SK-N-SH (cell line): Measurements from ENCODE around the gene DNHD1.

Experiments used
- EP300 ChIP-seq, 2 experiments: IDR thresholded peaks; 2 replicates each; pipeline versions ENCODE4 v1.4.0 to v1.6.1; 2012; ENCODE audit warnings: borderline replicate concordance in 1 of 2, low read depth in 1 of 2, low read length in 1 of 2
- EZH2phosphoT487 ChIP-seq: fragments of 200-600 bp; sonication (generic); IDR thresholded peaks from 2 replicates; pipeline ENCODE4 v1.6.1; 2017; ENCODE audit warnings: low read depth, mixed run types, mild to moderate bottlenecking, antibody characterized with exemption, moderate library complexity, borderline replicate concordance
- GABPA ChIP-seq: IDR thresholded peaks from 2 replicates; pipeline ENCODE4 v1.4.0; 2012; ENCODE audit warnings: low read depth, mild to moderate bottlenecking
- JUND ChIP-seq: IDR thresholded peaks from 2 replicates; pipeline ENCODE4 v1.4.0; 2012
- POLR2AphosphoS5 ChIP-seq: IDR thresholded peaks from 2 replicates; pipeline ENCODE4 v1.6.1; 2012; ENCODE audit warnings: low read depth, low read length
- RXRA ChIP-seq: IDR thresholded peaks from 2 replicates; pipeline ENCODE4 v1.4.0; 2012; ENCODE audit warnings: low read depth, mild to moderate bottlenecking, borderline replicate concordance
- SIN3A ChIP-seq: IDR thresholded peaks from 2 replicates; pipeline ENCODE4 v1.6.1; 2012; ENCODE audit warnings: low read depth, mild to moderate bottlenecking, low read length, moderate library complexity, borderline replicate concordance
- TF ChIP-seq, protein P1 (sequence below): IDR thresholded peaks from 2 replicates; pipeline ENCODE4 v1.6.1; 2012; ENCODE audit warnings: mild to moderate bottlenecking, low read depth, low read length, moderate library complexity
- TF ChIP-seq, protein P2 (sequence below): fragments of 200-600 bp; sonication (generic); IDR thresholded peaks from 2 replicates; pipeline ENCODE4 v1.6.1; 2017; ENCODE audit warnings: antibody characterized with exemption, mild to moderate bottlenecking, moderate library complexity
- TF ChIP-seq, protein P3 (sequence below): fragments of 150-350 bp; IDR thresholded peaks from 2 replicates; pipeline ENCODE4 v1.6.1; 2016; ENCODE audit warnings: mild to moderate bottlenecking, low read depth, low read length
- TF ChIP-seq, protein P4 (sequence below): fragments of 150-350 bp; IDR thresholded peaks from 2 replicates; pipeline ENCODE4 v1.6.1; 2017; ENCODE audit warnings: antibody characterized with exemption, low read length, low read depth, borderline replicate concordance

DNA sequence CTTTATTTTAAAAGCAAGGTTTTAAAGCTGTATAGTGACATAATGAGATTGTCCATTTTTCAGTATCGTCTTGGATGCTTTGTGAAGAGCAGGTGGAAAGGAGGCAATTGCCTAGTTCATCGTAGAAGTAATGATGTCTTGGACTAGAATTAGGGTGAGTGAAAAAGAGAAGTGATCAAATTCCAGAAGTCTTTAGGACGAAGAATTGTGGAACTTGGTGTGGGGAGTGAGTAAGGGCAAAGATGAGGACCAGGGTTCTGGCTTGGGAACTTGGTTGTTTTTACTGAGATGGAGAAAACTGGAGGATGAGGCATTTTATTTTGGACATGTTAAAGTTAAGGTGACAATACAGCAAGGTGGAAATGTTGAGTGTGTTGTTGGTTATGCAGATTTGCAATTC lies 107.7 kb downstream of the DNHD1 start:
- no peak for TF ChIP-seq RXRA
- TF ChIP-seq, protein P1, sequence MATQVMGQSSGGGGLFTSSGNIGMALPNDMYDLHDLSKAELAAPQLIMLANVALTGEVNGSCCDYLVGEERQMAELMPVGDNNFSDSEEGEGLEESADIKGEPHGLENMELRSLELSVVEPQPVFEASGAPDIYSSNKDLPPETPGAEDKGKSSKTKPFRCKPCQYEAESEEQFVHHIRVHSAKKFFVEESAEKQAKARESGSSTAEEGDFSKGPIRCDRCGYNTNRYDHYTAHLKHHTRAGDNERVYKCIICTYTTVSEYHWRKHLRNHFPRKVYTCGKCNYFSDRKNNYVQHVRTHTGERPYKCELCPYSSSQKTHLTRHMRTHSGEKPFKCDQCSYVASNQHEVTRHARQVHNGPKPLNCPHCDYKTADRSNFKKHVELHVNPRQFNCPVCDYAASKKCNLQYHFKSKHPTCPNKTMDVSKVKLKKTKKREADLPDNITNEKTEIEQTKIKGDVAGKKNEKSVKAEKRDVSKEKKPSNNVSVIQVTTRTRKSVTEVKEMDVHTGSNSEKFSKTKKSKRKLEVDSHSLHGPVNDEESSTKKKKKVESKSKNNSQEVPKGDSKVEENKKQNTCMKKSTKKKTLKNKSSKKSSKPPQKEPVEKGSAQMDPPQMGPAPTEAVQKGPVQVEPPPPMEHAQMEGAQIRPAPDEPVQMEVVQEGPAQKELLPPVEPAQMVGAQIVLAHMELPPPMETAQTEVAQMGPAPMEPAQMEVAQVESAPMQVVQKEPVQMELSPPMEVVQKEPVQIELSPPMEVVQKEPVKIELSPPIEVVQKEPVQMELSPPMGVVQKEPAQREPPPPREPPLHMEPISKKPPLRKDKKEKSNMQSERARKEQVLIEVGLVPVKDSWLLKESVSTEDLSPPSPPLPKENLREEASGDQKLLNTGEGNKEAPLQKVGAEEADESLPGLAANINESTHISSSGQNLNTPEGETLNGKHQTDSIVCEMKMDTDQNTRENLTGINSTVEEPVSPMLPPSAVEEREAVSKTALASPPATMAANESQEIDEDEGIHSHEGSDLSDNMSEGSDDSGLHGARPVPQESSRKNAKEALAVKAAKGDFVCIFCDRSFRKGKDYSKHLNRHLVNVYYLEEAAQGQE: no peak
- no peak for TF ChIP-seq SIN3A
- TF ChIP-seq EP300 (IDR thresholded peaks at IDR 0.05; ENCODE audit: borderline replicate concordance in 1 of 2, low read depth in 1 of 2, low read length in 1 of 2): no peak
- no peak for TF ChIP-seq GABPA
- TF ChIP-seq, protein P2, sequence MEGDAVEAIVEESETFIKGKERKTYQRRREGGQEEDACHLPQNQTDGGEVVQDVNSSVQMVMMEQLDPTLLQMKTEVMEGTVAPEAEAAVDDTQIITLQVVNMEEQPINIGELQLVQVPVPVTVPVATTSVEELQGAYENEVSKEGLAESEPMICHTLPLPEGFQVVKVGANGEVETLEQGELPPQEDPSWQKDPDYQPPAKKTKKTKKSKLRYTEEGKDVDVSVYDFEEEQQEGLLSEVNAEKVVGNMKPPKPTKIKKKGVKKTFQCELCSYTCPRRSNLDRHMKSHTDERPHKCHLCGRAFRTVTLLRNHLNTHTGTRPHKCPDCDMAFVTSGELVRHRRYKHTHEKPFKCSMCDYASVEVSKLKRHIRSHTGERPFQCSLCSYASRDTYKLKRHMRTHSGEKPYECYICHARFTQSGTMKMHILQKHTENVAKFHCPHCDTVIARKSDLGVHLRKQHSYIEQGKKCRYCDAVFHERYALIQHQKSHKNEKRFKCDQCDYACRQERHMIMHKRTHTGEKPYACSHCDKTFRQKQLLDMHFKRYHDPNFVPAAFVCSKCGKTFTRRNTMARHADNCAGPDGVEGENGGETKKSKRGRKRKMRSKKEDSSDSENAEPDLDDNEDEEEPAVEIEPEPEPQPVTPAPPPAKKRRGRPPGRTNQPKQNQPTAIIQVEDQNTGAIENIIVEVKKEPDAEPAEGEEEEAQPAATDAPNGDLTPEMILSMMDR: no peak
- TF ChIP-seq, protein P3, sequence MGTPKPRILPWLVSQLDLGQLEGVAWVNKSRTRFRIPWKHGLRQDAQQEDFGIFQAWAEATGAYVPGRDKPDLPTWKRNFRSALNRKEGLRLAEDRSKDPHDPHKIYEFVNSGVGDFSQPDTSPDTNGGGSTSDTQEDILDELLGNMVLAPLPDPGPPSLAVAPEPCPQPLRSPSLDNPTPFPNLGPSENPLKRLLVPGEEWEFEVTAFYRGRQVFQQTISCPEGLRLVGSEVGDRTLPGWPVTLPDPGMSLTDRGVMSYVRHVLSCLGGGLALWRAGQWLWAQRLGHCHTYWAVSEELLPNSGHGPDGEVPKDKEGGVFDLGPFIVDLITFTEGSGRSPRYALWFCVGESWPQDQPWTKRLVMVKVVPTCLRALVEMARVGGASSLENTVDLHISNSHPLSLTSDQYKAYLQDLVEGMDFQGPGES: no peak
- TF ChIP-seq EZH2phosphoT487: no peak
- no peak for TF ChIP-seq JUND
- TF ChIP-seq, protein P4, sequence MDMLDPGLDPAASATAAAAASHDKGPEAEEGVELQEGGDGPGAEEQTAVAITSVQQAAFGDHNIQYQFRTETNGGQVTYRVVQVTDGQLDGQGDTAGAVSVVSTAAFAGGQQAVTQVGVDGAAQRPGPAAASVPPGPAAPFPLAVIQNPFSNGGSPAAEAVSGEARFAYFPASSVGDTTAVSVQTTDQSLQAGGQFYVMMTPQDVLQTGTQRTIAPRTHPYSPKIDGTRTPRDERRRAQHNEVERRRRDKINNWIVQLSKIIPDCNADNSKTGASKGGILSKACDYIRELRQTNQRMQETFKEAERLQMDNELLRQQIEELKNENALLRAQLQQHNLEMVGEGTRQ: no peak
- TF ChIP-seq POLR2AphosphoS5: no peak
